CD4-positive, CD25-positive, alpha-beta regulatory T cell (primary cell): ENCODE measurements around the gene PTPRG. TPM values are rescaled to one million over a fixed set of nuclear protein-coding genes. Genes with fewer than 3 reads are reported as not detected.

Source experiments
- ATAC-seq, 2 donors: fragments of 150-1000 bp; cut with Tn5 transposase; one replicate each; pipeline ENCODE4 v1.10.0; 2021; ENCODE audit warnings: low read depth in 2 of 2, moderate number of reproducible peaks in 2 of 2, moderate library complexity in 1 of 2
- DNase-seq, 3 donors: peaks; one replicate each; pipeline versions ENCODE4 v3.0.0 to v3.0.0-alpha.2; 2012 to 2022; ENCODE audit warnings: mixed read lengths in 1 of 3
- H3K27ac ChIP-seq: one replicate; pipeline ENCODE4 v1.7.0; 2013; ENCODE audit warnings: mild to moderate bottlenecking, low read length; ENCODE audit not compliant: insufficient read depth, poor library complexity, severe bottlenecking
- H3K27me3 ChIP-seq: one replicate; pipeline ENCODE4 v1.7.0; 2013; ENCODE audit warnings: low read length; ENCODE audit not compliant: control insufficient read depth, insufficient read depth
- H3K36me3 ChIP-seq: one replicate; pipeline ENCODE4 v1.7.0; 2013; ENCODE audit warnings: mild to moderate bottlenecking, low read length, moderate library complexity; ENCODE audit not compliant: control insufficient read depth, insufficient read depth
- H3K4me1 ChIP-seq: 2 replicates; pipeline ENCODE4 v1.7.0; 2013; ENCODE audit warnings: mild to moderate bottlenecking, low read length; ENCODE audit not compliant: insufficient read depth, control insufficient read depth, poor library complexity, severe bottlenecking
- H3K4me3 ChIP-seq: one replicate; pipeline ENCODE4 v1.7.0; 2013; ENCODE audit warnings: low read depth, mild to moderate bottlenecking, low read length, moderate library complexity
- H3K9me3 ChIP-seq, 2 experiments: 1 replicate in 1 of 2; 2 replicates in 1 of 2; pipeline ENCODE4 v1.7.0; 2013; ENCODE audit warnings: low read length in 2 of 2, mild to moderate bottlenecking in 1 of 2, moderate library complexity in 1 of 2; ENCODE audit not compliant: control insufficient read depth in 2 of 2
- H3K27ac Mint-ChIP-seq, 3 donors: one replicate each; pipeline ENCODE4 v1.8.0; 2020 to 2022; ENCODE audit warnings: mild to moderate bottlenecking in 3 of 3, mixed read lengths in 3 of 3, moderate library complexity in 2 of 3
- H3K27me3 Mint-ChIP-seq: one replicate; pipeline ENCODE4 v1.8.0; 2022; ENCODE audit warnings: mild to moderate bottlenecking, mixed read lengths
- H3K36me3 Mint-ChIP-seq: one replicate; pipeline ENCODE4 v1.8.0; 2020; ENCODE audit warnings: mixed read lengths
- H3K4me1 Mint-ChIP-seq, 4 donors: one replicate each; pipeline ENCODE4 v1.8.0; 2020 to 2022; ENCODE audit warnings: mixed read lengths in 4 of 4, mild to moderate bottlenecking in 1 of 4
- H3K4me3 Mint-ChIP-seq, 4 donors: one replicate each; pipeline ENCODE4 v1.8.0; 2020 to 2022; ENCODE audit warnings: mild to moderate bottlenecking in 4 of 4, mixed read lengths in 4 of 4, moderate library complexity in 3 of 4
- H3K9me3 Mint-ChIP-seq, 7 donors: one replicate each; pipeline ENCODE4 v1.8.0; 2020 to 2022; ENCODE audit warnings: mixed read lengths in 7 of 7, mild to moderate bottlenecking in 3 of 7, moderate library complexity in 2 of 7
- polyA plus RNA-seq, 4 donors: library from polyadenylated mRNA; unstranded; fragments of 300-500 nt; fragmentation: Illumina TruSeq; gene quantifications; one replicate each; pipeline ENCODE4 v1.2.3, GENCODE V29; 2021
- total RNA-seq: library from RNA; stranded (reverse); gene quantifications from one replicate; pipeline ENCODE4 v1.2.3, GENCODE V29; 2022

PTPRG gene
- total and polyA plus RNA-seq, 5 donors from 2014 or later: not detected

DNA sequence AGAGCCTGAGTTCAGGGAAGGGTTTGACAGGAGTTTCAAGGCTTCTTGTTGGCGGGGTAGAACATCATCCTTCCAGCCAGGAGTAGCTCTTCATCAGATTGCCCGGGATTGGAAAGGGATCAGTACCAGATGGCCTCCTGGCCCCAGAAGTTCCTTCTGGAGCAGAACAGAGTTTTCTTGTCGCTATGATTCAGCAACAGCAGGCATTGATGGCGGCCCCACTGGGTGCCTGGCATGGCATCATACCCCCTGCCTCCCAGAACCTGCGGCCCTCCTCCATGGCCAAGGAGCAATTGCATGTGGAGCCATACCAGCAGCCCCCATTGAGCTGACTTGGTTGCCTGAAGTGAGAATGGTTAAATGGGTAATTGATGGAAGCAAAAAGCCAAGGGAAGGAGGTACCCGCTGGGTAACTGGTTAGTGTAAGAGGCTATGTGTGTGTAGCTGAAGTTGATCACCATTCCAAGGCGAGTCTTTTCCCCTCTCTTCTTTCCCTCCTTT is 305.6 kb downstream of the PTPRG start:
- H3K4me1 Mint-ChIP-seq: no peaks in the 10 kb centered on the region
- no peaks in the 10 kb centered on the region for H3K9me3 ChIP-seq
- no peaks in the 10 kb centered on the region for H3K27me3 Mint-ChIP-seq
- peaks cover 0 to 4% (median 0%) of the 10 kb centered on the region in 7 donors for H3K9me3 Mint-ChIP-seq
- H3K36me3 ChIP-seq: no peaks in the 10 kb centered on the region
- H3K27ac Mint-ChIP-seq: peak overlapping the region in 1 of 3 donors; percentile 10
- H3K36me3 Mint-ChIP-seq: no peaks in the 10 kb centered on the region
- no peak overlapping the region for H3K4me3 ChIP-seq
- ATAC-seq: no peak
- H3K4me3 Mint-ChIP-seq: no peak overlapping the region
- DNase-seq: no peak
- no peaks in the 10 kb centered on the region for H3K27me3 ChIP-seq
- no peak overlapping the region for H3K27ac ChIP-seq
- H3K4me1 ChIP-seq: no peaks in the 10 kb centered on the region

GRCh38 chr3:61868499-61868898 is 307.1 kb downstream of the PTPRG start:
- no peak overlapping the region for H3K27ac ChIP-seq
- DNase-seq: no peak
- H3K36me3 Mint-ChIP-seq: no peaks in the 10 kb centered on the region
- H3K27me3 Mint-ChIP-seq: no peaks in the 10 kb centered on the region
- no peaks in the 10 kb centered on the region for H3K36me3 ChIP-seq
- no peaks in the 10 kb centered on the region for H3K9me3 ChIP-seq
- peaks cover 0 to 4% (median 0%) of the 10 kb centered on the region in 7 donors for H3K9me3 Mint-ChIP-seq
- no peaks in the 10 kb centered on the region for H3K4me1 Mint-ChIP-seq
- no peaks in the 10 kb centered on the region for H3K27me3 ChIP-seq
- H3K27ac Mint-ChIP-seq: no peak overlapping the region
- ATAC-seq: no peak
- H3K4me3 Mint-ChIP-seq: no peak overlapping the region
- no peaks in the 10 kb centered on the region for H3K4me1 ChIP-seq
- H3K4me3 ChIP-seq: no peak overlapping the region

- Histone ChIP-seq H3K36me3 (no peaks in the 10 kb centered on the region), H3K27me3 (no peaks in the 10 kb centered on the region), H3K27ac (no peak overlapping the region), H3K9me3 (no peaks in the 10 kb centered on the region), H3K4me1 (no peaks in the 10 kb centered on the region), H3K4me3 (no peak overlapping the region)
- no peak for DNase-seq
- H3K27me3 Mint-ChIP-seq: no peaks in the 10 kb centered on the region
- ATAC-seq: no peak
- no peaks in the 10 kb centered on the region for H3K4me1 Mint-ChIP-seq
- H3K9me3 Mint-ChIP-seq: peaks cover 0 to 4% (median 0%) of the 10 kb centered on the region in 7 donors
- no peak overlapping the region for H3K4me3 Mint-ChIP-seq
- no peaks in the 10 kb centered on the region for H3K36me3 Mint-ChIP-seq
- no peak overlapping the region for H3K27ac Mint-ChIP-seq
Measured at GRCh38 chr3:61869371-61869770, 308.0 kb downstream of the PTPRG start.

DNA sequence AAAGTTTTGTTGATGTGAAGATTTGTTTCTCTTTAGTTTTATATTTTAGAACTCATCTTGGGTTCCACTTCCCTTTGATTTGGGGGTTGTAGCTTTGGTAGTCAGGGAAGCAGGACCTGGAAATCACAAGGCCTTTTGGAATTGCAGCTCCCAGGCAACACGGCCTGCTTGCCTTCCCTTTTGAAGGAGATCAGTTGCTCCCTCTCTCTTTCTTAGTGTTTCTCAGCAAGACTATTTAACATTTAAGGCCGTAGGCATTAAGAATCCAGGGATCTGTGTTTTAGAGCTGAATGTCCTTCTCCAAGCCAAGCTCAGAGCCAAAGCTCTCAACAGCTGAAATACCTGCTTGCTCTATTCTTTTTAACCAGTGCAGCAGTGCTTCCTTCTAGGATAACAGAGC is 310.3 kb downstream of the PTPRG start:
- no peak for ATAC-seq
- H3K4me3 Mint-ChIP-seq: no peak overlapping the region
- no peaks in the 10 kb centered on the region for H3K36me3 ChIP-seq
- no peaks in the 10 kb centered on the region for H3K9me3 ChIP-seq
- H3K4me1 Mint-ChIP-seq: no peaks in the 10 kb centered on the region
- no peaks in the 10 kb centered on the region for H3K4me1 ChIP-seq
- H3K36me3 Mint-ChIP-seq: no peaks in the 10 kb centered on the region
- H3K27me3 ChIP-seq: no peaks in the 10 kb centered on the region
- no peak overlapping the region for H3K4me3 ChIP-seq
- H3K9me3 Mint-ChIP-seq: peaks cover 0 to 4% (median 0%) of the 10 kb centered on the region in 7 donors
- H3K27me3 Mint-ChIP-seq: no peaks in the 10 kb centered on the region
- H3K27ac ChIP-seq: no peak overlapping the region
- DNase-seq: no peak
- H3K27ac Mint-ChIP-seq: no peak overlapping the region

GRCh38 chr3:61872077-61872706 is 310.8 kb downstream of the PTPRG start:
- Mint-ChIP-seq H3K27me3 (no peaks in the 10 kb centered on the region), H3K36me3 (no peaks in the 10 kb centered on the region), H3K4me1 (no peaks in the 10 kb centered on the region), H3K27ac (no peak overlapping the region), H3K9me3 (peaks cover 0 to 6% (median 0%) of the 10 kb centered on the region in 7 donors), H3K4me3 (no peak overlapping the region)
- Histone ChIP-seq H3K36me3 (no peaks in the 10 kb centered on the region), H3K9me3 (no peaks in the 10 kb centered on the region), H3K27ac (no peak overlapping the region), H3K4me3 (no peak overlapping the region), H3K4me1 (no peaks in the 10 kb centered on the region), H3K27me3 (no peaks in the 10 kb centered on the region)
- no peak for ATAC-seq
- DNase-seq: no peak

DNA sequence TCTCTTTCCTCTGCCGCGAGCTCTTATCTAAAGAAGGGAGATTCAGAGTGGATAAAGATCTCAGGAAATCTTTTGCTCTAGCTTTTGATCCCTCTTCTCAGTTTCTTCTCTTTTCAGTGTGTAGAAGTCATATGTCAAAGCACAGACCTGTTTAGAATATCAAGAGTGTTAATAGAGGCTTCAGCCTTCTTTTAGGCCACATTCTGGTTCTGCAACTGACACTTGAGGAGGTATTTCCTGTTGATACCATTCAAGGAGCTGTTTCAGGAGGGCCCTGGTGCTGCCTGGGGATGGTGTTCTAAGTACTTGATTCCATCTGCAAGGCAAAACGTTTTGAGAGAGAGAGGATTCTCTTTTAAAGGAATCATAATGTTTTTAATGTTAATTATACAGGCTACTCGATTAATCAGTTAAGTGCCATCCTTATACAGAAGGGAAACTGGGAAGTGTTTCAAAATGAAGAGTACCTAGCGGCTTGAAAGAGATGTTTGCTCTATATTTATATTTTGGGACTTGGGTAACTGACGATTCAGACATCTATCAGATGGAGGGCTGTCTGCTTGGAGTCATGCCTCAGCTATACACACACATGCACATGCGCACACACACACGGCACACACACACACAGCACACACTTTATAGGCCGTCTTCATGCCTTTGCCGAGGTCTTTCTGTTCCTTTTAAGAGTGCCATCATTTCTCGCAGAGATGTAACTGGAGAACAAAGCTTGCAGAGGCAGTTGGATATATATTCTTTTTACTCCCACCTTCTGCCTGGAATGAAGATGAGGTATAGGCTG is 313.9 kb downstream of the PTPRG start:
- DNase-seq: no peak
- Histone ChIP-seq H3K4me1 (no peaks in the 10 kb centered on the region), H3K9me3 (no peaks in the 10 kb centered on the region), H3K27ac (no peak overlapping the region), H3K36me3 (no peaks in the 10 kb centered on the region), H3K27me3 (no peaks in the 10 kb centered on the region), H3K4me3 (no peak overlapping the region)
- peaks cover 0 to 4% (median 0%) of the 10 kb centered on the region in 7 donors for H3K9me3 Mint-ChIP-seq
- H3K4me3 Mint-ChIP-seq: no peak overlapping the region
- no peak for ATAC-seq
- no peak overlapping the region for H3K27ac Mint-ChIP-seq
- no peaks in the 10 kb centered on the region for H3K27me3 Mint-ChIP-seq
- no peaks in the 10 kb centered on the region for H3K4me1 Mint-ChIP-seq
- H3K36me3 Mint-ChIP-seq: no peaks in the 10 kb centered on the region

DNA sequence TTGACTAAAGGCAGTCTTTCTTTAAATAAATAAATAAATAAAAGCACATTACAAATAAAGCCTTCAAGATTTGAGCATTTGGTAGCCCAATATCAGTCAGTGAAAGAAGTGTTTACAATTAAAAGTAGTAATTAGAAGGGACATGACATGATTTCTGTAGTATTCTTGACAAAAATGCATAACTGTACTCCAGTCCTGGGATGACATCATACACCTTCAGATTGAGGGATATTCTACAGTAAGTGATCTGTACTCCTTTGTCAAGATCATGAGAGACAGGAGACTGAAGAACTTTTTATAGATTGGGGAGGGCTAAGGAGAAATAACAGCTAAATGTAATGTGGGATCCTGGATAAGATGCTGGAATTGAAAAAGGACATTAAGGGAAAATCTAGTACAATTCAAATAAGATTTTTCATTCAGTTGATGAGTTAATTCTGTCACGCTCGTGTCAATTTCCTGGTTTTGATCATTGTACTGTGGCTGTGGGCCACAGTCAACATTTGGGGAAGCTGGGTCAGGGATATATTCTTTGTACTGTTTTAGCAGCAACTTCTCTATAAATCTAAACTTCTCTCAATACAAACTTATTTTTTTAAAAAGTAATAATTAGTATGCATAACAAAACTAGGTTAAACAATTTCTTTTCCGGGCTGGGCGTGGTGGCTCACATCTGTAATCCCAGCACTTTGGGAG is 314.8 kb downstream of the PTPRG start:
- Histone ChIP-seq H3K36me3 (no peaks in the 10 kb centered on the region), H3K9me3 (no peaks in the 10 kb centered on the region), H3K27me3 (no peaks in the 10 kb centered on the region), H3K4me1 (no peaks in the 10 kb centered on the region), H3K27ac (no peak overlapping the region), H3K4me3 (no peak overlapping the region)
- Mint-ChIP-seq H3K9me3 (peaks cover 0 to 3% (median 0%) of the 10 kb centered on the region in 7 donors), H3K4me3 (no peak overlapping the region), H3K27me3 (no peaks in the 10 kb centered on the region), H3K4me1 (no peaks in the 10 kb centered on the region), H3K27ac (no peak overlapping the region), H3K36me3 (no peaks in the 10 kb centered on the region)
- ATAC-seq: no peak
- DNase-seq: no peak
